PC-9 (cell line): Measurements from ENCODE around the gene TSPAN10. TPM values are rescaled to one million over a fixed set of nuclear protein-coding genes. Genes with fewer than 3 reads are reported as not detected.

Experiments
- BruUV-seq: library from RNA; stranded (reverse); fragments of 400-500 nt; replicated peaks from 2 replicates; lab custom pipeline; 2021; lab: Mats Ljungman, UMichigan
- CTCF ChIA-PET: fragments of 300-600 bp; sonication (Branson Sonifier 250); formaldehyde crosslinking; loops from one replicate; lab custom pipeline; 2022; ENCODE audit warnings: antibody characterized with exemption; lab: Charles Lee
- POLR2A ChIA-PET: fragments of 300-600 bp; sonication (Branson Sonifier 250); formaldehyde crosslinking; loops from one replicate; lab custom pipeline; 2022; ENCODE audit warnings: antibody characterized with exemption; ENCODE audit not compliant: unreplicated experiment; lab: Charles Lee
- DNase-seq, 2 experiments: peaks; one replicate each; pipeline versions ENCODE4 v3.0.0 to v3.0.0-alpha.2; 2015 to 2022; ENCODE audit warnings: mixed read lengths in 1 of 2
- H2AFZ ChIP-seq: fragments of 200-600 bp; sonication (generic); 2 replicates; pipeline ENCODE4 v1.8.1; 2017; ENCODE audit warnings: antibody characterized with exemption
- H3F3A ChIP-seq: fragments of 200-600 bp; sonication (generic); 2 replicates; pipeline ENCODE4 v1.8.1; 2017; ENCODE audit warnings: antibody characterized with exemption, mild to moderate bottlenecking, low read depth; ENCODE audit not compliant: insufficient read depth
- H3K27ac ChIP-seq: fragments of 200-600 bp; sonication (generic); 2 replicates; pipeline ENCODE4 v1.6.1; 2016; ENCODE audit warnings: mixed run types
- H3K27me3 ChIP-seq: fragments of 200-600 bp; sonication (generic); 2 replicates; pipeline ENCODE4 v1.6.1; 2016; ENCODE audit warnings: low read depth, mixed run types; ENCODE audit not compliant: insufficient read depth
- H3K36me3 ChIP-seq: fragments of 200-600 bp; sonication (generic); 2 replicates; pipeline ENCODE4 v1.6.1; 2016; ENCODE audit warnings: low read depth, mixed run types
- H3K4me1 ChIP-seq: fragments of 200-600 bp; sonication (generic); replicated peaks from 2 replicates; pipeline ENCODE4 v1.6.1; 2016; ENCODE audit warnings: mixed run types; ENCODE audit not compliant: insufficient read depth
- H3K4me2 ChIP-seq: fragments of 200-600 bp; sonication (generic); 2 replicates; pipeline ENCODE4 v1.6.1; 2017; ENCODE audit warnings: mixed run types
- H3K4me3 ChIP-seq: fragments of 200-600 bp; sonication (generic); 2 replicates; pipeline ENCODE4 v1.6.1; 2016; ENCODE audit warnings: mixed run types
- H3K79me2 ChIP-seq: fragments of 200-600 bp; sonication (generic); 2 replicates; pipeline ENCODE4 v1.6.1; 2017; ENCODE audit warnings: low read depth, mixed run types
- H3K9me2 ChIP-seq: fragments of 200-600 bp; sonication (generic); 2 replicates; pipeline ENCODE4 v1.8.1; 2017; ENCODE audit warnings: mild to moderate bottlenecking; ENCODE audit not compliant: insufficient read depth
- H3K9me3 ChIP-seq: fragments of 200-600 bp; sonication (generic); 2 replicates; pipeline ENCODE4 v1.8.1; 2016; ENCODE audit warnings: low read depth; ENCODE audit not compliant: insufficient read depth
- H4K20me1 ChIP-seq: fragments of 200-600 bp; sonication (generic); 2 replicates; pipeline ENCODE4 v1.8.1; 2017; ENCODE audit not compliant: insufficient read depth
- CTCF ChIP-seq: fragments of 200-600 bp; sonication (generic); conservative IDR thresholded peaks from 2 replicates; pipeline ENCODE4 v1.6.1; 2017; ENCODE audit warnings: mixed run types, antibody characterized with exemption, mild to moderate bottlenecking, moderate library complexity
- EZH2 ChIP-seq: fragments of 200-600 bp; sonication (generic); IDR thresholded peaks from 2 replicates; pipeline ENCODE4 v1.8.0; 2017; ENCODE audit warnings: antibody characterized with exemption, low read depth
- intact Hi-C: fragments of 100-400 bp; cut with micrococcal nuclease; formaldehyde crosslinking; loops from one replicate; pipeline ENCODE4 v1.10.0; 2022; ENCODE audit not compliant: unreplicated experiment
- total RNA-seq: library from RNA; stranded (reverse); gene quantifications from 2 replicates; pipeline ENCODE4 v1.2.3, GENCODE V29; 2021

Gene TSPAN10
- total RNA-seq, 1 experiment from 2014 or later = 8.6 TPM

- intact Hi-C loops = no loop called here
- Histone ChIP-seq H3K9me3 (no peaks in the 10 kb centered on the region), H3K4me2 (no peak overlapping the region), H3K4me3 (no peak overlapping the region), H3K9me2 (no peaks in the 10 kb centered on the region), H3K4me1 (no peaks in the 10 kb centered on the region), H3K27ac (no peak overlapping the region), H3F3A (no peaks in the 10 kb centered on the region; the same call in 1 of the 2 replicates), H4K20me1 (peaks cover 8% of the 10 kb centered on the region; the same call in 1 of the 2 replicates), H3K79me2 (no peaks in the 10 kb centered on the region), H2AFZ (no peak overlapping the region), H3K27me3 (no peaks in the 10 kb centered on the region), H3K36me3 (no peaks in the 10 kb centered on the region)
- TF ChIP-seq EZH2 = no peak
- no peak for TF ChIP-seq CTCF
- POLR2A ChIA-PET = no interaction called here
- BruUV-seq = no TSS peak
- CTCF ChIA-PET = no interaction called here
- DNase-seq = no peak
These were observed 57.8 kb downstream of the TSPAN10 start for GRCh38 chr17:81694810-81695209.

GRCh38 chr17:81695211-81695610, 58.2 kb downstream of the TSPAN10 start:
- POLR2A ChIA-PET = no interaction called here
- H3K4me1 ChIP-seq = no peaks in the 10 kb centered on the region
- H3K4me3 ChIP-seq = no peak overlapping the region
- no peak for DNase-seq
- H3K36me3 ChIP-seq = no peaks in the 10 kb centered on the region
- H3K27ac ChIP-seq = no peak overlapping the region
- H3F3A ChIP-seq = no peaks in the 10 kb centered on the region; the same call in 1 of the 2 replicates
- TF ChIP-seq CTCF (no peak), EZH2 (no peak)
- H3K27me3 ChIP-seq = no peaks in the 10 kb centered on the region
- no peaks in the 10 kb centered on the region for H3K79me2 ChIP-seq
- CTCF ChIA-PET = no interaction called here
- no peaks in the 10 kb centered on the region for H3K9me3 ChIP-seq
- intact Hi-C loops = no loop called here
- no peak overlapping the region for H2AFZ ChIP-seq
- no peak overlapping the region for H3K4me2 ChIP-seq
- no TSS peak for BruUV-seq
- H4K20me1 ChIP-seq = peaks cover 8% of the 10 kb centered on the region; the same call in 1 of the 2 replicates
- no peaks in the 10 kb centered on the region for H3K9me2 ChIP-seq

- peaks cover 6% of the 10 kb centered on the region; the same call in 1 of the 2 replicates for H4K20me1 ChIP-seq
- H3K4me3 ChIP-seq = no peak overlapping the region
- no peak overlapping the region for H3K4me2 ChIP-seq
- no TSS peak for BruUV-seq
- no peaks in the 10 kb centered on the region for H3K9me2 ChIP-seq
- no peak overlapping the region for H3K27ac ChIP-seq
- DNase-seq = no peak
- H3K9me3 ChIP-seq = no peaks in the 10 kb centered on the region
- H3K36me3 ChIP-seq = no peaks in the 10 kb centered on the region
- POLR2A ChIA-PET = no interaction called here
- CTCF ChIA-PET = no interaction called here
- peaks cover 3% of the 10 kb centered on the region; the same call in 1 of the 2 replicates for H3K79me2 ChIP-seq
- no peaks in the 10 kb centered on the region for H3K4me1 ChIP-seq
- no peaks in the 10 kb centered on the region for H3K27me3 ChIP-seq
- no peaks in the 10 kb centered on the region; the same call in 1 of the 2 replicates for H3F3A ChIP-seq
- no peak for TF ChIP-seq CTCF
- no peak for TF ChIP-seq EZH2
- intact Hi-C loops = no loop called here
- H2AFZ ChIP-seq = no peak overlapping the region
These were observed 58.8 kb downstream of the TSPAN10 start for GRCh38 chr17:81695801-81696200.
